Fibroblast of peridontal ligament (primary cell): ENCODE data around the gene POT1.
A peak's percentile ranks its signal among the peaks of the same experiment; 100 is the strongest.
"Not testable (repeated sequence)": the region's sequence is repeated elsewhere in the genome, so short reads cannot be mapped to it uniquely, and the experiment has no call there.

Source experiments
- DNase-seq: peaks from one replicate; pipeline ENCODE4 v3.0.0-alpha.2; 2010; ENCODE audit errors: extremely low read depth

The POT1 gene, protein sequence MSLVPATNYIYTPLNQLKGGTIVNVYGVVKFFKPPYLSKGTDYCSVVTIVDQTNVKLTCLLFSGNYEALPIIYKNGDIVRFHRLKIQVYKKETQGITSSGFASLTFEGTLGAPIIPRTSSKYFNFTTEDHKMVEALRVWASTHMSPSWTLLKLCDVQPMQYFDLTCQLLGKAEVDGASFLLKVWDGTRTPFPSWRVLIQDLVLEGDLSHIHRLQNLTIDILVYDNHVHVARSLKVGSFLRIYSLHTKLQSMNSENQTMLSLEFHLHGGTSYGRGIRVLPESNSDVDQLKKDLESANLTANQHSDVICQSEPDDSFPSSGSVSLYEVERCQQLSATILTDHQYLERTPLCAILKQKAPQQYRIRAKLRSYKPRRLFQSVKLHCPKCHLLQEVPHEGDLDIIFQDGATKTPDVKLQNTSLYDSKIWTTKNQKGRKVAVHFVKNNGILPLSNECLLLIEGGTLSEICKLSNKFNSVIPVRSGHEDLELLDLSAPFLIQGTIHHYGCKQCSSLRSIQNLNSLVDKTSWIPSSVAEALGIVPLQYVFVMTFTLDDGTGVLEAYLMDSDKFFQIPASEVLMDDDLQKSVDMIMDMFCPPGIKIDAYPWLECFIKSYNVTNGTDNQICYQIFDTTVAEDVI

DNA sequence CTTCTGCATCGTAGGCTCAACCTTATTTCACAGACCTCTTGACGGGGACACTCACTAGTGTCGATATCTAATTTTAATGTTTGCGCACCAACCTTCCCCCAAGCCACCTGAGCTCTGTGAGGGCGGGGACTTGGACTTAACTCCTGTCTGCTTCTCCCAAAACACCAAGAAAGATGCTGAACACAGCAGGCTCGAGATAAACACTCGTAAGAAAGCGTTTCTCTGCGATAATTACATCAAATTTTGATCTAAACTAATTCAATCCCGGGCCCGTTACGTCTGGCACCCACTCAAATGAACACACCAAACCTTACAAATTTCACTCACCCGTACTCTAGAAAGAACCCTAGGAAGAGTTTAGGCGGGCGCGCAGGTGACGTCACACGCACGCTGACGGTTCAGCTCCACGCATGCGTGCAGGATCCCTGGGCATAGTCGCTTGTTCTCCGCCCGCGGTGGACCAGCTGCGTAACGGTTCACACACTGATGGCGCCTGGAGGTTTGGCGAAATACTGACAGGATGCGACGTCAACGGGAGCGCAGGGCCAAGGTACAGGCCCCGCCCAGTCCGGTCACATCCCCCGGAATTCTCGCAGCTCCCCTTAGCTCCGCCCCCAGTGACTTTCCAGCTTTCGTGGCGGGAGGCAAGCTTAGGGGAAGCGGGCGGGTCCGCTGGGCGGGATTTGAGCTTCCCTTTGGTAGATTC lies at the start of gene POT1:
Gene POT1, minus strand, starts transcription at position 359 of the 706 bp plus-strand sequence. CDS start 32,652 bp downstream, outside the sequence.
- peak; percentile 100 for DNase-seq

DNA sequence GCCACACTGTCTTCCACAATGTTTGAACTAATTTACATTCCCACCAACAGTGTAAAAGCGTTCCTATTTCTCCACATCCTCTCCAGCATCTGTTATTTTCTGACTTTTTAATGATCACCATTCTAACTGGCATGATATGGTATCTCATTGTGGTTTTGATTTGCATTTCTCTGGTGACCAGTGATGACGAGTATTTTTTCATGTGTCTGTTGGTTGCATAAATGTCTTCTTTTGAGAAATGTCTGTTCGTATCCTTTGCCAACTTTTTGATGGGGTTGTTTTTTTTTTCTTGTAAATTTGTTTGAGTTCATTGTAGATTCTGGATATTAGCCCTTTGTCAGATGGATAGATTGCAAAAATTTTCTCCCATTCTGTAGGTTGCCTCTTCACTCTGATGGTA lies 45.5 kb upstream of the POT1 start:
- not testable (repeated sequence) for DNase-seq

DNA sequence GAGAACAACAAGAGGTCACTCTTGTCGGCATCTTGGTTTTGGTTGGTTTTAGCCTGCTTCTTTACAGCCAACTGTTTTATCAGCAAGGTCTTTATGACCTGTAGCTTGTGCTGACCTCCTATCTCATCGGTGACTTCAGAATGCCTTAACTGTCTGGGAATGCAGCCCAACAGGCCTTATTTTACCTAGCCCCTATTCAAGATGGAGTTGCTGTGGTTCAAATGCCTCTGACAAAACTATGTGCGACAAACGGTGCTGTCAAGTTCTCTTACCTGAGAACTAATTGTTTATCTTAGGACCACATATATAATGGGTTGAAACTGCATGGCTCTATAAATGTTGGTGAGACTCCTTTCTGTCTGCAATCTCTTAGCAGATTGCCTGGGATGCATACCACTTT lies 35.9 kb upstream of the POT1 start:
- no peak for DNase-seq

DNA sequence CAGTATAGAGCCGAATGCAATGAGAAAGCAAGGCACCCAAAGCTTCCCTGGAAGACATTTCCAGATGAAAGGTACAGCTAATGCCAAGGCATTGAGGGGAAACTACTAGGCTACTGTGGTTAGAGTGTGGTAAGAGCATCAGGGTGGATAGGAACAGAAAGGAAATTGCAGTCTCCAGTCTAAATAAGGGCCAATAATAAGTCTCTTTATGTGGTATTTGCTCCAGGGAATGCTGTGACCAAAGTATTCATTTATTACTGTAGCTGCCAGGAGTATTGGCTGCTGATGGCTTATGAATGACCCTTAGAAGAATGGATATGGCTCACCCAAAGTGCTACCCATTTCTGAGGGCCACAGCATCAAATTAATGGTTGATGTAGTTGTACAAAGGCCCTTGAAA lies 30.1 kb upstream of the POT1 start:
- DNase-seq = no peak

DNA sequence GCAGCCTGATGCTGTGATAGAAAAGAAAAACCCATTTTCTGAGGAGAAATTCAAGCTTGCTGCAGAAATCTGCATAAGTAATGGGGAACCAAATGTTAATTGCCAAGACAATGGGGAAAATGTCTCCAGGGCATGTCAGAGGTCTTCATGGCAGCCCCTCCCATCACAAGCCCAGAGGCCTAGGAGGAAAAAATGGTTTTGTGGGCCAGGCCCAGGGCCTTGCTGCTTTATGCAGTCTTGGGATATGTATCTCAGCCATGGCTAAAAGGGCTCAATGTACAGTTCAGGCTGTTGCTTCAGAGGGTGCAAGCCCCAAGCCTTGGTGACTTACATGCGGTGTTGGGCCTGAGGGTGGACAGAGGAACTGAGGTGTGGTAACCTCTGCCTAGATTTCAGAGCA lies 28.3 kb upstream of the POT1 start:
- not testable (repeated sequence) for DNase-seq

DNA sequence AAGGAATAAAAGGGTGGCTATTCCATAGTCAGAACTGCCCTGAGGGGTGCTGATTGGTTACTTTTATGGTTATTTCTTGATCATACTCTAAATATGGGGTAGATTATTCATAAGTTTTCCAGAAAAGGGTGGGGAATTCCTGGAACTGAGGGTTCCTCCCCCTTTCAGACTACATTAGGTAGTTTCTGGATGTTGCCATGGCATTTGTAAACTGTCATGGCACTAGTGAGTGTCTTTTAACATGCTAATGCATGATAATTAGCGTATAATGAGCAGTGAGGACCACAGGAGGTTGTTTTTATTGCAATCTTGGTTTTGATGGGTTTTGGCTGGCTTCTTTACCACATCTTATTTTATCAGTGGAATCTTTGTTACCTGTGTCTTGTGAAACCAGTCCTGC lies 26.5 kb upstream of the POT1 start:
- DNase-seq = no peak

DNA sequence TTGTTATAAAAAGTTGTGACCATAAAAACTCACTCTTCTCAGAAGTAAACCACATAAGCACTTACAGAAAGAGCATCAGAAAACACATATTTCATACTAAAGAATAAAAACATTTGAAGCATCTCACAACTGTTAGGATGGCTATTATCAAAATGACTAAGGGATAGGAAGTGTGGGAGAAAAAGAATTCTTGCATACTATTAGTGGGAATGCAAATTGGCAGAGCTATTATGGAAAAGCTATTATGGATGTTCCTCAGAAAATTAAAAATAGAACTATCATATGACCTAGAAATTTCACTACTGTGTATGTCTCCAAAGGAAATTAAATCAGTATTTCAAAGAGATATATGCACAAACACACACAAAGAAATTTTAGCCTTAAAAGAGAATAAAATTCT lies 25.2 kb upstream of the POT1 start:
- DNase-seq = no peak

DNA sequence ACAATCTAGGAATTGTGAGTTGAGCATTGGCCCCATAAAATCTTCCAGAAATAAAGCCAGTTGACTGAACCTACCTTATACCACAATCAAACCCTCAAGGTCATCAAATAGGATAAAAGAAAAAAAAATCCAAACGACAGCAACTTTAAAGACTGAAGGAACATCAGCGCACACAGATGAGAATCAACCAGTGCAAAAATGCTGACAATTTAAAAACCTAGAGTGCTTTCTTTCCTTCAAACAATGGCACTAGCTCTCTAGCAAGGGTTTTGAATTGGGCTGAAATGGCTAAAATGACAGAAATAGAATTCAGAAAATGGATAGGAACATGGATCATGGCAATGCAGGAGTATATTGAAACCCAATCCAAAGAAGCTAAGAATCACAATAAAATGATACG lies 16.1 kb upstream of the POT1 start:
- no peak for DNase-seq

DNA sequence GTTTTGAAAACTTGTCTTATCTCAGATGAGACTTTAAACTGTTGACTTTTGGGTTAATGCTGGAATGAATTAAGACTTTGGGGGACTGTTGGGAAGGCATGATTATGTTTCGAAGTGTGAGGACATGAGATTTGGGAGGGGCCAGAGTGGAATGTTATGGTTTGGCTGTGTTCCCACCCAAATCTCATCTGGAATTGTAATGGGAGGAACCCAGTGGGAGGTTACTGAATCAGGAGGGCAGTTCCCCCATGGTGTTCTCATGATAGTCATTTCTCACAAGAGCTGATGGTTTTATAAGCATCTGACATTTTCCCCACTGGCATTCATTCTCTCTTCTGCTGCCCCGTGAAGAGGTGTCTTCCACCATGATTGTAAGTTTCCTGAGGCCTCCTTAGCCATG lies 13.8 kb upstream of the POT1 start:
- DNase-seq = no peak

DNA sequence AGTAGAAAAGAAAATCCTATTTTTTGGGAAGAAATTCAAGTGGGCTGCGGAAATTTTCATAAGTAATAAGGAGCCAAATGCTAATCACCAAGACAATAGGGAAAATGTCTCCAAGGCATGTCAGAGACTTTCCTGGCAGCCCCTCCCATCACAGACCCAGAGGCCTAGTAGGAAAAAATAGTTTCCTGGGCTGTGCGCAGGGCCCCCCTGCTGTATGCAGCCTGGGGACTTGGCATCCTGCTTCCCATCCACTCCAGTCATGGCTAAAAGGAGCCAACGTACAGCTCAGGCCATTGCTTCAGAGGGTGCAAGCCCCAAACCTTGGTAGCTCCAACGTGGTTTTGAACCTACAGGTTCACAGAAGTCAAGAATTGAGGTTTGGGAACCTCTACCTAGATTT lies 12.8 kb upstream of the POT1 start:
- no peak for DNase-seq

DNA sequence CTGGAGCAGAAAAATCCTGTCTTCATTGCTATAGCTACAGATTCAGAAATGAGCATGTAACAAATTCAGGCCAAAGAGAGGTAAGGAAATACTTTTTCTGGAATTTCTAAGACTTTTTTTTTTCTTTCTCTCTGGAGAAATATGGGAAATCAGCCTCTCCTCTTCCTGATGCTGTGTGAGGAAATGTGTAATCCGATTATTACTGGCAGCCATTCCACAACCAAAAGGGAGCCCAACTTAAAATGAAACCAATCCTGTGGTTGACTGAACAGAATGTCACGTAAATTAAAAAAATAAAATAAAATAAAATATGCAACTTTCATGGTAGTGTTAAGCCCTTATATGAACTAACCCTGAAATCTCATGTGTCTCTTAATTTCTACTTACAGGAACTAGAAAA lies 10.7 kb upstream of the POT1 start:
- DNase-seq = peak; percentile 47

DNA sequence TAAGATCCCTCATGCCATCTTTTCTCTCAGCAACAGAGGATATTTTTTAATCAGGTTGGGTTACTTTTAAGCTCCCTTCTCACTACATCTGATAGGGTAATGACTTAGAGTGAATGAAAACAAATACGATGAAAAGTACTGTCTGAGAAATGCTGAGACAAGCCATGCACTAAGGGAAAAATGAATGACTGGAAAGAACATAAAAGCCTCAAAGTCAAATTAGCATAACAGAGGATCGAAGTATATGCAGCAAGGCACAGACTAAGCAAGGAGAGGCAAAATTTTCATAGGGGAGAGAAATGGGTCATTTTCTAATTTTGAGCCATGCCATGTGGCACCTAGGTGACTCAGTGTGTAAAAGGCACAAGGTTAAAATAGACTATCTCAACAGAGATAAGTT lies 8.5 kb upstream of the POT1 start:
- no peak for DNase-seq

DNA sequence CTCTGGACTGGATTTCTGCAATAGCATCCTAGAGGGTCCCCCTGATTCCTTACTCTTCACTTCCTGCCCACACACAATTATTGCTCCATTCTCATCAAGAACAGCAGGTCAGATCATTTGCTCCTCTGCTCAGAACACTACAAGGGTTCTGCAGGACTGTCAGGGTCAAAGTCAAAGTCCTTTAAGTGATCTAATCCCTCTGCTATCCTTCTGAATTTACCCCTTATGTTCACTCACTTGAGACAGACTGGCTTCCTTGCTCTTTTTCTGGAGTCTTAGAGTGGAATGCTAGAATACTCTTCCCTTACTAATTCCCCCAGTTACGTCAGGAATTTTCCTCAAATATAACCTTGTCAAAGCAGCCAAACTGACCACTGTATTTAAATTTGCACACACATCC lies 7.5 kb upstream of the POT1 start:
- DNase-seq = no peak

DNA sequence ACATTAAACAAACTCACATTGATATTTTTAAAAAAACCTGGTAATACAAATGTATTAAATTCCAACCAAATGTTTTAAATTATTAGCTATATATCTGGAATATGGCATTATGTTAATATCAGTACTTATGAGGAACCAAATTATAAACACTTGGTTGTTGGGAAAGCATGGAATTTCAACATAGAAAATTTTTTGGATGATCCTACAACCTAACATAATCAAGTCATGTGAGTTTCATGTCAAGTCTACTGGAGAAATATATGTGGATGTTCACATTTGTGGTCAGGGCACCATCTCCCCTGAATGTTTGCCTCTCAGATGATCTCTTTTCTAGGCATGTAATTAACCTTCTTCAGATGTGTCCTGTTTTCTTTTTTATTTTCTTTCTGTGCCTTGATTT lies 5.2 kb upstream of the POT1 start:
- no peak for DNase-seq

DNA sequence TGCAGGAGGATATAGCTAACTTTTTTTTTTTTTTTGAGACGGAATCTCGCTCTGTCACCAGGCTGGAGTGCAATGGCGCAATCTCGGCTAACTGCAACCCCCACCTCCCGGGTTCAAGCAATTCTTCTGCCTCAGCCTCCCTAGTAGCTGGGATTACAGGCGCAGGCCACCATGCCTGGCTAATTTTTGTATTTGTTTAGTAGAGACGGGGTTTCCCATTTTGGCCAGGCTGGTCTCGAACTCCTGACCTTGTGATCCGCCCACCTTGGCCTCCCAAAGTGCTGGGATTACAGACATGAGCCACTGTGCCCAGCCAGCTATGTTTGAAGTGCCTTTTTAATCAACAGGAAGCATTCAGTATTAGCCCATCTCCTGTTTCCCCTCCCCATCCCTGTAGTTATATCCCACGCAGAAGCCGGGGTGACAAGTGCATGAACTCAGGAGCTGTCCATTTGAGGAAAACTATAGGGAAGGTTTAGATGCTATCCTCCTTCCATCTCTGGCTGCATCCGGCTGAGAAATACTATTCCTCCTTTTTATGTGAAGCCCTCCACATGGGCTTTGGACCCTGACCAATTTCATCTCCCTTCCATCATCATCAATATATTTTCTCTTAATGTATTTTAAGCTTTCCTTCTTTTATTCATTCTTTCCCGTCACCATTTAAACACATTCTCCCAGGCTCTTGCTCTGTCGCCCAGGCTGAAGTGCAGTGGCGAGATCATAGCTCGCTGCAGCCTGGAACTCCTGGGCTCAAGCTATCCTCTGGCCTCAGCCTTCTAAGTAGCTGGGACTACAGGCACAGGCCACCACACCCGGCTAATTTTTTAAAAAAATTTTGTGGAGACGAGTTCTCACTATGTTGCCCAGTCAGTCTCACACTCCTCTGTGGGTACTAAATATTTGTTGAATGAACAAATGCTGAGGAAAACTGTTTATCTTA lies 1.3 kb upstream of the POT1 start:
- no peak for DNase-seq

DNA sequence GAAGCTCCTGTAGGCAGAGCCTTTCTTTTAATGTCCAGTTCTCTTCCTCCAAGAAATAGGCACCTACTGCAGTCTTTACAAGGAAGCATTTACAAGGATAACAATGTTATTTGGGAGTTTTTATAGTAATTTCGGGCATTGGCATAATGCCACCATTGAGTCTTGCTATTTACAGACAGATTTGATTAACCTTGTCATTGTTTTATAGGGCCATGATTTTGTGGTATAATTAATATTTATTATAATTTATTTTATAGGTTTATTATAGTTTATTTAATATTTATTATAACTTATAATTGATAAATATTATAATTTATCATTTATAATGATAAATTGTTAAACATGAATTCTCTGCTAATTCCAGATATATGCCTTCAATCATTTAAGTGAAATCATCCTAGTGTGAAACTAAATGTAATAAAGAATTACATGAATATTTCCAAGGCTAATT lies 573 bp upstream of the POT1 start:
- DNase-seq = no peak

DNA sequence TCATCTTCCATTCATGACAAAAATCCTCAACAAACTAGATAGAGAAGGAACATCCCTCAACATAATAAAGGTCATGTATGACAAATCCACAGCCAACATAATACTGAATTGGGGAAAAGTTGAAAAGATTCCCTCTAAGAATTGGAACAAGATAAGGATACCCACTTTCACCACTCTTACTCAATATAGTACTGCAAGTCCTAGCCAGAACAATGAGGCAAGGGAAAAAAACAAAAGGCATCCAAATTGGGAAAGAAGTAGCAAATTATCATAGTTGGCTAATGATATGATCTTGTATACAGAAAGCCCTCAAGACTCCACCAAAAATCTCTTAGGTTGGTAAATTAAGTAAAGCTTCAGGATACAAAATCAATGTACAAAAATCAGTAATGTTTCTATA lies 4.7 kb downstream of the POT1 start:
- no peak for DNase-seq

DNA sequence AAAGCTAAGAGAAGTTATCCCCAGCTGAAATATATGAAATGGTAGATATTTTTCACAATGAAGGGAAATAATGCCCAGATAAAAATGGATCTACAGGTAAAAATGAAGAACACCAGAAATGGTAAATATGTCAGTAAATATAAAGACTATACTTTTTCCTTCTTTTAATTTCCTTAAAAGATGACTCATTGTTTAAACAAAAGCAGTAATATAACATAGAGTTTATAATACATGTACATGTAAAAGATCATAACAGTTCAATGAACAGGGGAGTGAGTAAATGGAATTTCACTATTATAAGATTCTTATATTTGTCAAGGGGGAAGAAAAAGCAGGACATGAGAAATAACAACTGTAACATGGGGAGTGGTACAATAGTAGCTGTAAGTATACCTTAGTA lies 7.4 kb downstream of the POT1 start:
- DNase-seq = no peak

DNA sequence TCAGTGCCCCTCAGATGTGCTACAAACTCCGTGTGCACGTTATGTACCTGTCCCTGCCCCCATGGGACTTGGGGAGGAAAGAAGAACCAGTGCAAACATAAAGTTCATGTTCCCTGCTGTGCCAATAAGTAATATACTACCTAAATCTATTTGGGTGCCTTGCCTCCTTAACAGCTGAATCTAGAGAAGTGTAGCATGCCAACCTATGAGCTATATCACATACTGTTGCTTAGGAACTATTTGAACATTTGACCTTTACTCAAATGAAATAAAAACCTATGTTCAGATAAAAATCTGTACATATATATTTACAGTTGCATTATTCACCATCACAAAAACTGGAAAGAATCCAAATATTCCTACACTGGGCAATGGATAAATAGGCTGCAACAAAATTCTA lies 9.8 kb downstream of the POT1 start:
- no peak for DNase-seq

DNA sequence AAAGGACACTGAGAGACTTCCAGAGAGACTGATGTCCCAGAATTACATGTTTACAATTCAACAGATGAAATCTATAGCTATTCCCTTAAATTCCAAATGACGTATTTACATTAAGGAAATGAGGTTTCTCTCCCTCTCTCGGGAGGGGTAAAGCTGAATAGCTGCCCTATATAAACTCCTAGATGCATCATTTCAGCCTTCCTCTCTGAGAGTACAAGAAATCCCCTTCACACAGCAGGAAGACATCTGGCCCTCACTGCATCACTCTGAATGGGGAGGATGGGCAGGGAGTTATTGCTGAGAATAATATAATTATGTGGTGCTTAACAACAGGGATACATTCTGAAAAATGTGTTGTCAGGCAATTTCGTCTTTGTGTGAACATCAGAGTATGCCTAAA lies 11.0 kb downstream of the POT1 start:
- DNase-seq = no peak

DNA sequence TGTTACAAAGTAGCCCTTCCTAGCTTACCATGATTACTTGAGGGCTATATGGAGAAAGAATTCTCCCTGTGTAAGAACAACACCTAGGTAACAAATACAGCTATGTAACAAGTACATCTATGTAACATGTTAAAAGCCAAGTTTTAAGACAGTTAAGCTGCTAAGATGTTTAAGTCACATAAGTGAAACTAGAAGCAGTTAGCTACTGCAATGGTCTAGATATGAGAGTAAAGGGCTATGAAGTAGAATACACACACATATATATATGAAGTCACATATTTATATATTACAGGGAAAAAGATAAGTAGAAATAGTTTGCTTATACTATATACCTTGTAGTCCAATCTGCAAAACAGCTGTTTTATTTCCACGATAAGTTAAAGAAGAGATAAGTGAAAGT lies 14.4 kb downstream of the POT1 start:
- DNase-seq = no peak

DNA sequence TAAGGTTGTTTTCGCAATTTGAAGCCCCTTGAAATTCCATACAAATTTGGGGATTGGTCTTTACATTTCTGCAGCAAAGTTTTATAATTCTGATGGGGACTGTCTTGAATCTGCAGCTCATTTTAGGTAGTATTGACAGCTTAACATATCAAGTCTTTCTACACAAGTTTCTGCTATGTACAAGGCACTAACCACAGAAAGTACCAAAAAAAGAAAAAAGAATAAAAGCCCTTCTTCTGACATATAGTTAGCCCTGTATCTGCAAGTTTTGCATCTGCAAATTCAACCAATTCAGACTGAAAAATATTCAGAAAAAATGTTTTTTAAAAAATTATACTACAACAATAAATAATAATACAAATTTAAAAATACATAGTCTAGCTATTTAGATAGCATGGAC lies 15.3 kb downstream of the POT1 start:
- no peak for DNase-seq
